ENCODE data around the gene DLX1.

- TF ChIP-seq POLR2A (IDR thresholded peaks at IDR 0.05) (no peak), CTCF (IDR thresholded peaks at IDR 0.05) (no peak)
Observed at GRCh38 chr2:172085460-172086159, at the start of gene DLX1.

Measured in stomach (tissue), 4 donors.